ENCODE data around the gene UBE2M. TPM values are rescaled to one million over a fixed set of nuclear protein-coding genes. Genes with fewer than 3 reads are reported as not detected.

UBE2M gene
- polyA plus RNA-seq, 2 of the 4 experiments (the other 2 are of a cell fraction), result 139 to 190 TPM

DNA sequence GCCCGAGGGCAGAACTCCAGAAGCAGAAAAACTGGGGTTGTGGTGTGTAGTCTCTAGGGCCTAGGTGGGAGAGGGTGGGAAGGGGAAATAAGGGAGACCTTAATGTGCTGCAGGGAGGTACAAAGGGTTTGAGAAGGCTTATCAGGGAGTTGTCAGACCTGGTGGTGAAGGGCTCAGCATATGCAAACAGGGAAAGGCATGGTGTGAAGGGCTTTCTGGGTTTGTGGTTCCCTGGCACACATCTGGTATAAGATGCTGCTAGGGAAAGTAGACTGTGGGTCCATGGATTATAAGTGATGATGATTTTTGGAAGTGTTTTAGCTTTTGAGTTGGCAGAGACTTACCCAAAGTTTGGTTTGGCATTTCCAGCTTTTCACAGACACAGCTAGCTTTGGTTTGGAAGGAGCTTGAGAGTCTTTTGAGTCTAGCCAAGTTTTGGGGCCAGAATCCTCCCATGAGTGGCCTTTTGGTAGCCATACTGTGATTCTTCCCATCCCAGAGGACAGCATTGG, 12.3 kb downstream of the UBE2M start:
- Histone ChIP-seq H3K27ac (peak overlapping the region; percentile 87 to 95; a peak in 5 of 6 replicates), H3K4me2 (peak overlapping the region; percentile 95), H3K4me3 (peak overlapping the region; percentile 97), H3K4me1 (peaks cover 23% of the 10 kb centered on the region), H3K9me3 (no peaks in the 10 kb centered on the region)
- TF ChIP-seq REST (IDR thresholded peaks at IDR 0.05) (no peak), EHMT2 (IDR thresholded peaks at IDR 0.05; ENCODE audit: low read depth) (no peak), RAD21 (conservative IDR thresholded peaks at IDR 0.05 in 1 of 2, IDR thresholded peaks at IDR 0.05 in 1 of 2) (no peak), FOSB (CRISPR knock-in tag; IDR thresholded peaks at IDR 0.05) (no peak), MAX (IDR thresholded peaks at IDR 0.05) (no peak), TFCP2L1 (CRISPR knock-in tag; IDR thresholded peaks at IDR 0.05) (0 out of 2 replicates have a peak, but pooled peaks have one; percentile 29), ZSCAN20 (CRISPR knock-in tag; IDR thresholded peaks at IDR 0.05) (no peak), ATOH8 (CRISPR knock-in tag; IDR thresholded peaks at IDR 0.05; ENCODE audit: low read depth) (no peak), NR3C1 (IDR thresholded peaks at IDR 0.05) (no peak), ZNF302 (CRISPR knock-in tag; IDR thresholded peaks at IDR 0.05) (no peak), JUN (IDR thresholded peaks at IDR 0.05) (no peak), TP53 (CRISPR knock-in tag; IDR thresholded peaks at IDR 0.05) (0 out of 2 replicates have a peak, but pooled peaks have one; percentile 26), FOXS1 (CRISPR knock-in tag; IDR thresholded peaks at IDR 0.05) (no peak), MAZ (IDR thresholded peaks at IDR 0.05; ENCODE audit: borderline replicate concordance, low read depth, low read length) (no peak), HOXB5 (CRISPR knock-in tag; IDR thresholded peaks at IDR 0.05) (no peak), CHD2 (IDR thresholded peaks at IDR 0.05; ENCODE audit: low read length, partially characterized antibody) (no peak), RCOR1 (IDR thresholded peaks at IDR 0.05; ENCODE audit: low read depth, low read length) (no peak), NFE2L2 (conservative IDR thresholded peaks at IDR 0.05; ENCODE audit: low read length) (no peak)
- FAIRE-seq (no peak), ATAC-seq (no peak), DNase-seq (ENCODE audit: low read depth in 1 of 2, low spot score in 1 of 2) (no peak)
- WGBS (ENCODE audit: missing lambda C conversion rate), result 0% methylated on average over 1 of the region's 1 CpG
- CTCF ChIA-PET, result interaction anchor here (1.3 to 13.8 kb wide), 3 partner anchors 7 to 32 kb away, joined by 3 to 222 read pairs (median 4); partner anchors contain the start of gene ZBTB45
- POLR2A ChIA-PET, result interaction anchor here (1.8 to 4.1 kb wide), 3 partner anchors 8 to 32 kb away, joined by 5 to 184 read pairs (median 103); partner anchors contain the start of genes CHMP2A and ZBTB45

DNA sequence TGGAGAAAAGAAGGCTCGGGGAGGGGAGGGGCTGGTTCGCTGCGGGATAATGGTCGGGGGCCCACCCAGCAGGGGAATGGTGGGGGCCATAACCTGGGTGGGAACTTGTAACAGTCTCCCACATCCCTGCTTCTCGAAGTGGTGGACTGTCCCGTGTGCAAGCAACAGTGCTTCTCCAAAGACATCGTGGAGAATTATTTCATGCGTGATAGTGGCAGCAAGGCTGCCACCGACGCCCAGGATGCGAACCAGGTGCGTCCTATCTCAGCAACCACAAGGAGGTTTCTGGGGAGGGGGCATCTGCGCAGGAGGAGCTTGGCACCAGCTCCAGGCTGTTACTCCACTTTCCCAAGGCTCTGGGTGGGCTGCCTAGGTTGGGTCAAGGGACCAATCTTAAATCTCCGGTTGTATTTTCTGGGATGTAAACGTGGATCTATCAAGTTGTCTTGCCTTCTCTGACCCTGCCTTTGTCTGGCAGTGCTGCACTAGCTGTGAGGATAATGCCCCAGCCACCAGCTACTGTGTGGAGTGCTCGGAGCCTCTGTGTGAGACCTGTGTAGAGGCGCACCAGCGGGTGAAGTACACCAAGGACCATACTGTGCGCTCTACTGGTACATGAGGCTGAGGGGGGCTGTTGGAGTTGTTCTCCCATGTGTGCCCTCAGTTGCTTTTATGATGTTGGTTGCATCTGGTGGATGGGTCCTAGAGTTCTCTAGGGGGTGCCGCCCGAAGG, 13.0 kb downstream of the UBE2M start:
- Histone ChIP-seq H3K4me3 (peak overlapping the region; percentile 97), H3K9me3 (no peaks in the 10 kb centered on the region), H3K4me2 (peak overlapping the region; percentile 95), H3K27ac (peak overlapping the region; percentile 87 to 95), H3K4me1 (peaks cover 23% of the 10 kb centered on the region)
- FAIRE-seq, result no peak
- 4% methylated on average over 21 of the region's 21 CpGs for WGBS (ENCODE audit: missing lambda C conversion rate)
- no peak for DNase-seq (ENCODE audit: low read depth in 1 of 2, low spot score in 1 of 2)
- CTCF ChIA-PET, result interaction anchor here (1.3 to 13.8 kb wide), 3 partner anchors 8 to 31 kb away, joined by 3 to 222 read pairs (median 4); partner anchors contain the start of gene ZBTB45
- TF ChIP-seq TFCP2L1 (CRISPR knock-in tag; IDR thresholded peaks at IDR 0.05) (no peak), PHF8 (IDR thresholded peaks at IDR 0.05; ENCODE audit: borderline replicate concordance, low read depth) (no peak), USF2 (IDR thresholded peaks at IDR 0.05) (no peak), HOXB13 (CRISPR knock-in tag; IDR thresholded peaks at IDR 0.05; ENCODE audit: low read depth) (no peak), MYC (IDR thresholded peaks at IDR 0.05; ENCODE audit: borderline replicate concordance, low read length) (no peak), ZC3H11A (IDR thresholded peaks at IDR 0.05) (no peak), FOSB (CRISPR knock-in tag; IDR thresholded peaks at IDR 0.05) (no peak), NPAS2 (CRISPR knock-in tag; IDR thresholded peaks at IDR 0.05; ENCODE audit: borderline replicate concordance) (no peak), JUN (IDR thresholded peaks at IDR 0.05) (no peak), SMC3 (IDR thresholded peaks at IDR 0.05) (no peak), ESRRA (IDR thresholded peaks at IDR 0.05; ENCODE audit: borderline replicate concordance, low read length) (no peak), HOXA7 (CRISPR knock-in tag; IDR thresholded peaks at IDR 0.05) (no peak), HES2 (IDR thresholded peaks at IDR 0.05) (no peak), BHLHE40 (IDR thresholded peaks at IDR 0.05; ENCODE audit: low read depth, low read length) (no peak), ATOH8 (CRISPR knock-in tag; IDR thresholded peaks at IDR 0.05; ENCODE audit: low read depth) (no peak), EHMT2 (IDR thresholded peaks at IDR 0.05; ENCODE audit: low read depth) (no peak)
- POLR2A ChIA-PET, result interaction anchor here (1.8 to 4.1 kb wide), 4 partner anchors 9 to 31 kb away, joined by 5 to 184 read pairs (median 70); partner anchors contain the start of genes CHMP2A, UBE2M and ZBTB45
- ATAC-seq, result no peak
